ENCODE data around the gene NELL1.

The NELL1 gene

DNA sequence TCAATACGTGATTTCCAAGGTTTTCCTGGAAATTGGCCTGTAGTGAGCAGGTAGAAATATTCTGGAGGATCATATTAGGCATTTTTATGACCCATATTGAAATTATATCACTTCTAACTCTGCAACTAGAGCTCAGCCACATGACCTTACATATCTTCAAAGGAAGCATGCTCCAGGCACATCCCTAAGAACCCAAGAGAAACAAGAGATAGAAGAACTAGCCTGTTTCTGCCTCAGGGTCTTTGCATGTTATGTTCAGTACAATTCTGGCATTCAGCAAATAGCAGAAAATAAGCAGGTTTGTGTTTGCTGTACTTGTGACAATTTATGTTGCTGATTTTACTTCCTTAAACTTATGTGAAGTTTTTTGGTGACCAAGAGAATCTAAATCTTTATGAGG, 859.8 kb downstream of the NELL1 start:
- DNase-seq = no peak

DNA sequence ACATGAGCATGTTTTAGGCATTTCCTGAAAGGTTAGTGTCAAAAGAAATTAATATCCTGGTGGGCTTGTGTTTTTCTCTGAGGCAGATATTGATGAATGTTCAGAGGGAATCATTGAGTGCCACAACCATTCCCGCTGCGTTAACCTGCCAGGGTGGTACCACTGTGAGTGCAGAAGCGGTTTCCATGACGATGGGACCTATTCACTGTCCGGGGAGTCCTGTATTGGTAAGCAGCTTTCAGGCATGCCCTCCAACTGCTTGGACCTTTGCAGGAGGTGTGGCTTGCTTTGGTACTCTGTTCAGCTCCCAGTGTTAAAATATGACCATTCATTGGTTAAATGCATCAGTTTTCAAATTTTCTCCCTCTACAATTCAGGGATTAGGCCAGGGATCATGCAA, 864.9 kb downstream of the NELL1 start:
- DNase-seq = no peak

DNA sequence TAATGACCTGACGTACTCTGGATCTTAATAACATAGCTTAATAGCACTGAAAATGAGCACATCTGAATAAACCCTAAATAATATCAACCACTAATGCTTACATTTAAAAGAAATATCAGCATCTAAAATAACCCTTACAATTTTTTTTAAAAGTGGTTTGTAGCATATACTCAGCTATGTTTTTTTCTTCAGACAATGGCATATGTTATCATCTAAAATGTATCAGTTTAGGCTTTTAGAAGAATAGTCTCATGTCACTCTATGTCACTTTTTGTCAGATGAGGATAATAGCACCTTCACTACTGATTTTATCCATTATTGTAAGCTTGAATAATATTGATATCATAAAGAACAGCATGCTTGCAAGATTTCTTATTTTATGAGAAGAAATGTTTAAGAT, 868.6 kb downstream of the NELL1 start:
- no peak for DNase-seq

DNA sequence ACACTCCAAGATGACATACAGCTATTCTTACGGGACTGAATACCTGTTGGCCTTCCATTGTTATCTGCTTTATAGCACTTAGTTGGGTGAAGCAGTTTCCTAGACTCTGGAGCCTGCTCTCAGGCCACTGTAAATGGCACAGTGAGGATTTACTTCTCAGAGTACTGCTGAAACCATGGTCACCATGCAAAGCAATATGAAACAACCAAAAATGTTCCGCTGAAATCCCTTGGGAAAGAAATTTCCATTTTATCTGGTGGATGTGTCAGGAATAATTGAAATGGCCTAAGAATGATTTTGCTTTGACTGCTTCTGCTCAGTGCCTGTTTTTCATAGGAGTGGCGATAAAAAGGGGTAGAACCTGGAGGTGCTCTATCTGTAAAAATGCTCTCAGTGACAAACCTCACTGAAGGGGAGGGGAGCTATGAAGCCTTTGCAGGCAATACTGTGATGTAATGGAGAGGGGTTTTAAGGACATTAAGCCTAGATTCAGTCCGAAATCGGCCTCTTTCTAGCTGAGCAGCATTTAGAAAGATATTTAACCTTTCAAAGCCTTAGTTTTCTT, 871.9 kb downstream of the NELL1 start:
- no peak for DNase-seq

DNA sequence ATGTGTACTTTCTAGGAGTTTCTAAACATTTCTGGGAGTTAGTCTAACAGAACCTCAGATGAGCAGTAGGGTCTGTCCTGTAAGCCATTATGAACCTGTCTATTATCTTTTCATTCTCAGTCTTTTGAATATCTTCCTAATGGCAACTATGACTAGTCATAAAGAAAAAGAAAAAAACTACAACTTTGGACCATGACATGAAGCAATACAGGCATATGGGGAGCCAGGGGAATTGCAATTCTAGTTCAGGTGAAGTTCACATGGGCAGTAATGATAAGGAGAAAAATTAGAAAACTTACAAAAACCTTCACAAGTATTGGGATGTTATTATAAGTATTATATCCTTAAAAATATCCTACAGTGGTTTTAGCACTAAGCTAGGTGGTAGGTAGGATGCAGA, 874.5 kb downstream of the NELL1 start:
- no peak for DNase-seq

DNA sequence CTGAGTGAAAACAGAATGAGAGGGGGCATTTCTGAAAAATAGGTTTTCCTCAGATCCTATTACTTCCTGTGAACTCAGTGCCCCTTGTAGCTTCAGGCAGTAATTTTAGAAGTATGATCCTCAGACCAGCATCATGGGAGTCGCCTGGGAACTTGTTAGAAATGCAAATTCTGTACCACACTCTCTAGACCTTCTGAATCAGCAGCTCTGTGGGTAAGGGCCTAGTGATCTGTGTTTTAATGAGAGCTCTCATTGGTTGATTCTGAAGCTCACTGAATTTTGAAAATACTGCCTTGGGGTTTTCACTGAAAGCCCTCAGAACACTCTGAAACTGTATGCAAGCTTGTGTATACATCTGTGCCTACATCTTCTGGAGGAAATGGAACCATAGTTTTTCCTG, 876.3 kb downstream of the NELL1 start:
- DNase-seq = no peak

DNA sequence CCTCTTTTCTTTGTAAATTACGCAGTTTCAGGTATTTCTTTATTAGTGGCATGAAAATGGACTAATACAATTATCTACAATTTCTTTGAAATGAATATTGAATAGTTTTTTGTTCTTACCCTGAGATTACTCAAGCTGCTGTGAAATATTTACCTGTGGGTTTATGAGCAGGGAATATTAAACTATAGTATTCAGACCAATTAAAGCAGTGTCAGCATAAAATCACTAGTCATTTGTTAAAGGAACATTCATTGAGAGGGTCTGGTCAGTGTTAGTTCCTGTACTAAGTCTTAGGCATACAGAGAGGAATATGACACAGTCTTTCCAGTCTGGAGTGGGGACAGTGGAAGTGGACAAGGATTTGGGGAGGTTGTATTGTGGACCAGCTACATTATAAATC, 877.3 kb downstream of the NELL1 start:
- no peak for DNase-seq

DNA sequence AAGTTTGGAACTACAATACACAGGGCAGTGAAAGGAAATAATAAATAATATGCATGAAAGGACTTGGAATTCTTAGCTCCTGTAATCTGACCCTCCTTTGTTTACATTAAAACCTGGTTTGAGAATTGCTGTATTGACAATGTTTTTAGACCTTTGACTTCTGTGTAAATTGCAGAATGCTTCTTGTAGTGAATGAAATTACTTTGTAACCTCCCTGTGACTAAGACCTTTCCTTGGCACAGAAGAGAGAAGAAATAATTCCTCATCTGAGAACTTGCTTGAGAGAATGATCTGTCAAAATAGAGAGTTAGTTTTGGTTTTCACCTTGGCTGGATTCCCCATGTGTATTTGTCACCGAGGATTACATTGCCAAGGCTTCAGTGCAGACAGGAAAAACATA, 883.5 kb downstream of the NELL1 start:
- no peak for DNase-seq

DNA sequence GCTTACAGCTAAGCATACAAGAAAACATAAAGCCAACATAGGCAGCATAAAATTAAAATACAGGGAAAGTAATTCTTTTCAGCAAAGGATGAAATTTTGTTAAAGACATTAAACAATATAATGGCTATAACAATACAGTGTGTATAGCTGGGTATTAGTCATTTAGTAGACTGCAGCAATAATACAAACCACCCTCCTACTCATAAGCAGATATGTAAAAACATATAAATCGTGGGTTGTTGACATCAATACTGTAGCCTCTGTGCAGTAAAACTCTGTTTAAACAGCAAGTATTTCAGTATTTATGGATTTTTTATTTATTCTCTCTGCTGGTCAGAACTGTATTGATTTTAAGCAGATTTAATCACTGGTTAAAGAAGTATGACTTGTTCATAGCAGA, 884.4 kb downstream of the NELL1 start:
- no peak for DNase-seq

DNA sequence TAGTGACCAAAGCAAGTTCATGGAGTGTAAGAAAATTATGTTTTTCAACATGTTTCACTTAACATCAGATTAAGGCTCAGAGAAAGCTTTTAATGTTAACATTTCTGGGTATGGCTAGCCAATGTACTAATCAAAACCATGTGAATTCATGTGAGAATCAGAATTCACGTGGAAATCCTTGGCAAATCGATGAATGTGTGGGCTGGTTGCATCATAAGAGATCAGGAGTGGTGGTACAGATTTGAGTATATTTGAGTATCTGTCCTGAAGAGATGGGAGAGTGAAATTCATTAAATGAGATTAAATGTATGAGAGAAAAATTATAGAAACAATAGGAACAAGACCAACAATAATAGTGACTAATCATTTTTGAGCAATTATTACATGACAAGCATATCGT, 884.9 kb downstream of the NELL1 start:
- no peak for DNase-seq

DNA sequence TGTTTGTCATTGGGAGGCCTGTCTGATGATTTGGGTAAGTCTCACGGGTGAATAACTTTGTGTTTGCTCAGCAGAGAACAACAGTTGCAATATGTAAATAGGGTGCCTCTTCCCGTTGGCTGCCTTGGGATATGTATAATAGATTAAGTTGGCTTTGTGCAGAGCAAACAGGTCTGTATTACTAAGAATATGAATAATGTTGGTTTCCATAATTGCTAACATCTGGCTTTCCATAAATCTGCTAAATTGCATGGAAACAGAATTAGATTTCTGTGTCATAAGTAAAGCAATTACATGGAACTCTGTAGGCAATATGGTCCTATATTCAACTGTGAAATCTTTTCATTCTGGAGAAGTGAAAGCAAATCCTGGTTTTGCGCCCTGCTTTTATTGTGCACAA, 887.5 kb downstream of the NELL1 start:
- no peak for DNase-seq

DNA sequence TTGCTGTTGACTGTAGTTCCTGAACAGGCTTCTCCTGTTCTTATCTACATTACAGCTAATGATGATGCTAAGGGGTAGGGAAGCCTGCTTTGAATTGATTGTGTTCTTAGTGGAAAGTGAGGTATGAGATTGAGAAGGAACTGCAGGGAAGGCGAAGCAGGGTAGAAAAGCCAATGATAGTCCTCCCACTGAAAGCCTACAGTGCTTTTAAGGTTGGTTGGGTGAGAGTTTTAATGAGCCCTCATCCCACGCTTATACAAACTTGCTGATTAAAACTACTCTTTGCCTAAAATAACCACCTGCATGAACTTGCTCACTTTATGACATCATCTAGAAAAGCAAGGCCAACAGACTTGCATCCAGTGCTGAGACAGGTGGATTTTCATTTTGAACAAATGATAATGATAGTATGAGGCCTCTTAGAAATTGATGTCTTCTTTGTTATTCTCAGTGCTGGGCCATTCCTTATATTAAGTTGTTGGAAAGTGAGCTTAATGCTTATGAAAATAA, 891.1 kb downstream of the NELL1 start:
- DNase-seq = no peak

DNA sequence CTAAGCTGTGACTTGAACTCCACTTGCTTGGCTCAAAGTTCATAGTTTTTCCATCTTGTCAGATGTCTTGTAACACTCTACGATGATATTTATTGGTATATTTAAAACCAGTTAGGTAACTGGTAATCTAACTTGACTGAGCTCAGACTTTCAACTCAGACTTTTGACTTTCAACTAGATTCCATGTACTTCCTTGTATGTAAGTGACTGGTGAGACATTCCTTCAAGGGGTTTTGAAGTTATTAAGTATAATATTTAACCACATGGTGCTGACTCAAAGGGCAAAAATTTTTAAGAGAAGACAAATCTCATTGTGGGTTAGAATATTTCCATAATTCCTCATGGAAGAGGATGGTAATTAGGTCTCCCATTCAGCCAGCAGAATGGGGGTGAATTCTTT, 892.2 kb downstream of the NELL1 start:
- DNase-seq = no peak

DNA sequence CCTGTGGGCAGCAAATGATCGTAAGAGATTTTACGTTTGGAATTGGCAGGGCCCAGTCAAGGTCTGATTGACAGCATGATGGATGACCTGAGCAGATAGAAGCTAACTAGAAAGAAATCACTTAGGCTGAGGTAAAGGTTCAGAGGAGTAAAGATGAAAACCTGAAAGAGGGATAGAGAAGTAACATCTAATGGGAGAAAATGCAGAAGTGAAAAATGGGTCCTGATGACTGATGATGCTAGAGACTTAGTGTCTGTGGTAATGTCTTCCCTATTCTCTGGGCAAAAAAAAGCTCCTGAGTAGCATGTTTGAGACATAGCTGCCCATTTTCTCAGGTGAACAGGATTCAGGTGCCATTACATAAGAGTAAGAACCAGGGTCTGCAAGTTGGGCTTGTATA, 894.7 kb downstream of the NELL1 start:
- DNase-seq = no peak

DNA sequence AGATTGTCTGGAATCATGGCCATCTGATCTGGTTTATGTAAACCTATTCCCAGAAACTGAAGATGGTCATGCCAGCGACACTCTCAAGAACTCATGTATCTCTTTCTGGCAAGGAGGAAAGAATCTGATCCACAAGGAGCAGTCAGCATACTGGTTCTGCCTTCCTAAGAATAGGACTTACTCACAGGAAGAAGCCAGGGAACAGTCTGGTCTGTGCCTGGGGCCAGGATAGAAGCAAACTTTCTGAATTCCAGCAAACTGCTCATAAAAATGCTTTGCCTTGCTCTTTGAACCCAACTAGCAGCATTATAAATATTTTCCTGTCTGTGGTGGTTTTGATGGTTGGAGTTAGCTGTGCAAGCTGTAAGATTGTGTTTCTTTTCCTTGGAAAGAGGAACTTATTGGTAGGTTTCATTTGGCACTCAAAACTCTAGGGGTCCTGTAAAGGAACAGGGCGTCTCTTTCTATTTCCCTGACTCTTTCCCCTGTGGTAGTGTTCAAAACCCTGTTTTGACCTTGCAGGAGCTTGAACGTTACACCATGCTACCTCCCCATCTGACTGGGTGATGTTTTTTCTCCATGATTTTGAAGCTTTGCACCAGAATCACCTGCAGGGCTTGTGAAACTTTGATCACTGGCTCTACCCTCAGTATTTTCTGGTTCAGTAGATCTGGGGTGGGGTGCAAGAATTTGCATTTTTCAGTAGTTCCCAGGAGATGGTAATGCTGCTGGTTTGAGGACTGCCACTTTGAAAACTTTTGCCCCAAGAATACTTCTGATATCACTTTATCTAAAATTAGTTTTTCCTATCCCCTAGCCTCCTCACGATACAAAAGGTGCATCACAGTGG, 895.7 kb downstream of the NELL1 start:
- no peak for DNase-seq

DNA sequence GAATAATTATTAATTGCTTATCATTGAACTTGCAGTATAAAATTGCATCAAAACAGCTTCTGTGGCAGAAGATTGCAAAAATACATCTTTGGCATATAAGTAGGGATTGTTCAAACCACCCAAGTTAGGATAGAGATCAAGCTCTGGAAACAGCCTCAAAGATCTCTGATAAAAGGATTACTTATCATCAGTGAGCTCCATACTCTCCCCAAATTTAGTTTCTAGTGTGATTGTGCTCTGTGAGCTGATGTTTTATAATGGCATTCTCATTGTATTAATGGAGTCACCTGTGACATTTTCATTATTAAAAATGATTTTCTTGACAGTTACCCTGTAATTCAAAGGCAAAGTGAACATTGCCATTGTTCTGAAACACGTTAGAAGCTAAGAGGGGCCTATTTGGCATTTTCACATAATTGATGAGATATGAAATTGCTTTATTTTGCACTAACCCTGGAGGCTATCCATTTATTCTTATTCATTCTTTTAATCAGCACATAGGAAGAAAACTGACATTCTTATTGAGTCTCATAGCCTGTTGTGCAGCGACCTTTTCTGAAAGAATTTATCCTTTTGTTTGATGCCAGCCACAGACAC, 897.2 kb downstream of the NELL1 start:
- no peak for DNase-seq

DNA sequence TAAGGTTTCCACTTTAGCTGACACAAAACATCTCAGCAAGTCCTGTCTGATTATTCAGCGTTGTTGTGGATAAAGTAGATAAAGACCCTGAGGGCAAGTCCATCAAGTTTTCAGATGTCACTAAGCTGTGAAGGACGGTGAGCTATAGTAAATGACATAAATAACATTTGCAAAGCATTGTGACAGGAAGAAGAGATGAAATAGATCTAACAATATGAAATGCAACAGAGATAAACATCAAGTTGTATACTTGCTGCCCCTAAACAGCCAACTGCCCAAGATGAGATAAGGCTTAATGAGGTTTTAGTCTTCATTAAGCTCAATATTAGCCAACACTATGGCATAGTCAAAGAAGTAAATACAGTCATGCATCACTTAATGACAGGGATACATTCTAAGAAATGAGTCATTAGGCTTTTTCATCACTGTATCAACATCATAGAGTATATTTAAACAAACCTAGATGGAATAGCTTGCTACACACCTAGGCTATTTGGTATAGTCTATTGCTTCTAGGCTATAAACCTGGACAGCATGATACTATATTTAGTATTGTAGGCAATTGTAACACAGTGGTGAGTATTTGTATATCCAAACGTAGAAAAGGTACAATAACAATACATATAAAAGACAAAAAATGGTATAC, 898.4 kb downstream of the NELL1 start:
- DNase-seq = no peak

DNA sequence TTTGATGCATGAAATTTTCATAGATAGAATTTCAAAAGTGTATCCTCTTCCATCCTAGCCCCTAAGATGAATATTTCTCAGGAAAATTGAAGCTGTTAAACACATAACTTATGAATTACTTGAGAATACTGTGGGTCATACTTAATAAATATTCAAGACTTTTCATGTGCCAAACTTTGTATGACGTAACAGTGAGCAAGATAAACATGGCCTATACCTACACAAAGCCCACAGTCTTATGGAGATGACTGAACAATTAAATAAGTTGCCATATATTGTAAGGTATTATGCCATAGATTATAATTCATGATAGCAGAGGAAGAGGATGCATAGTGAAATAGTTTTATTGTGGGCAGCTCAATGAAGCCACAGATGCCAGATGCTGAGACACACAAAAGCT, 902.8 kb downstream of the NELL1 start:
- DNase-seq = no peak

DNA sequence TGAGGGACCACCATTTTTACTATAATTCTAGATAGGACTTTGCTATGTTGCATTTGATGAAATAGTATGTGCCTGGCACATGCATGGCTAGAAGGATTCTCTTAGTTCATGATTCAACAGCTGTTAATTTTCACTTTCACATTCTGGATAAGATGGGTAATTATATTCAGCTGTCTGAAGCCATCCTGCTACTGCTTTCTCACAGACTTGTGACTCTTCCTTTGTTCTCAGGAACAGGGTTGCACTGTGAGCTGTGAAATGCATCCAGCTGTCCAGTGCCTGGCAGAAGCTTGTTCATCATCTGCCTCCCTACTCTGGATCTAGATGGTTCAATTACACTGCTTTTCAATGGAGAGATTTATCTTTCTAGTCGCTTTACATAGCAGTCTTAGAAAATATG, 913.4 kb downstream of the NELL1 start:
- no peak for DNase-seq

DNA sequence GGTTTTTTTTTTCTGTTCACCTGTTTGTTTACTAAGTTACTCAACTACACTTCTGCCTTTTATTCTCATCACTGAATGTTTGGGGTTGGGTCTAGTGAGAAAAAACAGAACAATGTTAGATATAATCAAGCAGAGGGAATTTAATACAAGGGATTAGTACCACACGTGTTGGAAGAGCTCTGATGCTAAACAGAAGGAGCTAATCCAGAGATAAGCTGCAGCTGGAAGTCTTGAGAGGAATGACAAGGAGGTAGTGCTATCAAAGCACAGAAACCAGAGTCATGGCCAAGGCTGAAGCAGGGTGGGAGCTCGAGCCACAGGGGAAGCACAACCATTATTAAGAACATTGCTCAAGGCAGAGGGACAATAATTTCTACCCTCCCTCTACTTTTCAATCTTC, 919.4 kb downstream of the NELL1 start:
- DNase-seq = no peak

DNA sequence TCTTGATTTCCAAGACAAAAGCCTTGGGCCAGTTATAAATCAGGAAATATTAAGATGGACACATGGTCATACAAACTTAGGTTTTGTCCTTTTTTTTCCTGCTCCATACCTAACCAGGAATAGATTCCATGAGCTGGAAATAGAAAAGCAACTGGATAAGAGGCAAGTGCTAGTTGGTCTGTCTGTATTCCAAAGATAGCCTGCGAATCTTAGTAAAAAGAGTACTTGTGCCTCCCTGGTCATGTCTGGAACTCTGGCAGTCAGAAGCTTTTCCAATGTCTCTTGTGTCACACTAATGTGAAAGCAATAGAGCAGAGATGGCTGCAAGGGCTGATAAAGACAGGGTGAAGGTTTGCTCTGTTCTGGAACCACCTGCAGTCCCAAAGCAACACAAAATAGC, 933.3 kb downstream of the NELL1 start:
- DNase-seq = no peak

DNA sequence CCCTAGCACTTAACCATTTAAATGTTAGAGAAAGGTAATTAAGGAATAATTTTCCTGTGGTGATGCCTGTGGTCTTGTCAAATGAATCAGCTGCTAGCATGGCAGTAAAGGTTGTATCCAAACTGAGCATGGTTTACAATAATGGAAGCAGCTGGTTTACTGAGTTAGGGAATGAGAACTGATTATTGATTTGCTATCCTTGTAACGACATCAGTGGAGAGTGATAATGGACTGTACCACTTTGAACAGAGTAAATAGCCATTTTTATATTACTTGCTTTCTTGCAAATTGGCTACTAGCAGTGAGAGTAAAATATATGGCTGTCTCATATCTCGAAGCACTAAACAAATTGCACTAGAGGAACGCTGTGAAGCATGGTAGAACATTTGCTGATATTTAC, 934.5 kb downstream of the NELL1 start:
- no peak for DNase-seq

DNA sequence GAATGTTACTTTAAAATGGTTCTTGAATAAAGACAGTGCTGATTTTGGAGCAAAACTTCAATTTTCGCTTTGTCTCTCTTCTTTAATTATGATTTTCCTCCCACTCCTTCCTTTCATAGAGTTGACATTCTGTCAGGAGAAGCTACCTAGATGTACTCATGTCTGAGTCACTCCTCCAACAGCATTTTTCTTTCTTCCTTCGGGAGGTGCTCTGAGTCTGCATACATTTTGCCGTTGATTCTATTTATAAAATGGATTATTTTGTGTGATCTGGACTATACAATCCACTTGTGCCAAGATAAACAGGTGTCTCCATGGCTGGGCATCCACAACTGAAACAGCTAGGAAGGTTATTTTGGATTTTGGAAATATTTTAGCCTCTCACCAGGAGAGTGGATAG, 935.2 kb downstream of the NELL1 start:
- DNase-seq = no peak

DNA sequence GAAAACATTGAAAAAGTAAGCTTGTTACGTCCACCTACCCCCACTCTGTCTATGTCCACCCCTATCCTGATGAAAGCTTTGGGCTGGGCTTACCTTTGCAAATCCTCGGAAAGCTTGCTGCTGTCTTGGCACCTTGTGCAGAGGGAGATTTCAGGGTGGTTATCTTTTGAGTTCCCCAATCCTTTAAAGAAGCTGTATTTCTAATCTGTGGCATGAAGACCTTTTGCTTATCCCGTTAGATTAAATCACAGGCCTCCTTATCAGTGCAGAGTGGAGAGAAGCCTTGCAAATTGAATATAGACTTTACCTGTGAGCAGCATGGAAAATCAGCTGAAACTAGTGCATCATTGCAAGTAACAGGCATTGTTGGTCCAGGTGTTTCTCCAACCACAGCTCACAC, 942.9 kb downstream of the NELL1 start:
- DNase-seq = no peak
